Brain microvascular endothelial cell (primary cell): Measurements from ENCODE around the gene OR2V1.
"Not testable (repeated sequence)": the region's sequence is repeated elsewhere in the genome, so short reads cannot be mapped to it uniquely, and the experiment has no call there.

ENCODE experiments used
- DNase-seq: peaks from one replicate; pipeline ENCODE4 v3.0.0-alpha.2; 2020
- H3K27ac ChIP-seq: fragments of 250-450 bp; sonication (Bioruptor Pico); 2 replicates; pipeline ENCODE4 v1.5.1; 2020; ENCODE audit warnings: mild to moderate bottlenecking, moderate library complexity
- H3K27me3 ChIP-seq: fragments of 250-450 bp; sonication (Bioruptor Pico); replicated peaks from 2 replicates; pipeline ENCODE4 v1.5.1; 2020; ENCODE audit warnings: mild to moderate bottlenecking
- H3K36me3 ChIP-seq: fragments of 250-450 bp; sonication (Bioruptor Pico); replicated peaks from 2 replicates; pipeline ENCODE4 v1.5.1; 2020; ENCODE audit warnings: mild to moderate bottlenecking
- H3K4me3 ChIP-seq: 2 replicates; pipeline ENCODE4 v1.5.1; 2011; ENCODE audit warnings: low read depth, mild to moderate bottlenecking, control low read depth, low read length, moderate library complexity
- in situ Hi-C: cut with HindIII; loops from 2 replicates; pipeline ENCODE4 v1.10.0; 2017; ENCODE audit warnings: low sequenced_read_pairs, low pct_ligation_motif_present
- TF ChIP-seq, protein P1 (sequence below): IDR thresholded peaks from 2 replicates; pipeline ENCODE4 v1.5.1; 2011; ENCODE audit warnings: low read depth, mild to moderate bottlenecking, moderate library complexity, low read length, control low read depth, inconsistent platforms; ENCODE audit errors: missing control alignments

The OR2V1 gene

DNA sequence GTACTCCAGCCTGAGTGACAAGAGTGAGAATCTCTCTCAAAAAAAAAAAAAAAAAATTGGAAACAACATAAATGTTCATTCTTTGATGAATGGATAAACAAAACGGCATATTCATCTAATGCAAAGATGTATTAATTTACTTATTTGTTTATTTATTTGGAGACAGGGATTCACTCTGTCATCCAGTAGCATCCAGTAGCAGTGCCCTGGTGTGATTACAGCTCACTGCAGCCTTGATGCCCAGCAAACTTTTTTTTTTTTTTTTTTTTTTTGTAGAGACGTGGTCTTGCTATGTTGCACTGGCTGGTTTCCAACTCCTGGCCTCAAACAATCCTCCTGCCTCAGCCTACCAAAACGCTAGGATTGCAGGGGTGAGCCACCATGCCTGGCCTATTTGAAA lies 40.8 kb upstream of the OR2V1 start:
- TF ChIP-seq, protein P1, sequence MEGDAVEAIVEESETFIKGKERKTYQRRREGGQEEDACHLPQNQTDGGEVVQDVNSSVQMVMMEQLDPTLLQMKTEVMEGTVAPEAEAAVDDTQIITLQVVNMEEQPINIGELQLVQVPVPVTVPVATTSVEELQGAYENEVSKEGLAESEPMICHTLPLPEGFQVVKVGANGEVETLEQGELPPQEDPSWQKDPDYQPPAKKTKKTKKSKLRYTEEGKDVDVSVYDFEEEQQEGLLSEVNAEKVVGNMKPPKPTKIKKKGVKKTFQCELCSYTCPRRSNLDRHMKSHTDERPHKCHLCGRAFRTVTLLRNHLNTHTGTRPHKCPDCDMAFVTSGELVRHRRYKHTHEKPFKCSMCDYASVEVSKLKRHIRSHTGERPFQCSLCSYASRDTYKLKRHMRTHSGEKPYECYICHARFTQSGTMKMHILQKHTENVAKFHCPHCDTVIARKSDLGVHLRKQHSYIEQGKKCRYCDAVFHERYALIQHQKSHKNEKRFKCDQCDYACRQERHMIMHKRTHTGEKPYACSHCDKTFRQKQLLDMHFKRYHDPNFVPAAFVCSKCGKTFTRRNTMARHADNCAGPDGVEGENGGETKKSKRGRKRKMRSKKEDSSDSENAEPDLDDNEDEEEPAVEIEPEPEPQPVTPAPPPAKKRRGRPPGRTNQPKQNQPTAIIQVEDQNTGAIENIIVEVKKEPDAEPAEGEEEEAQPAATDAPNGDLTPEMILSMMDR, result no peak
- no peaks in the 10 kb centered on the region for H3K36me3 ChIP-seq
- H3K4me3 ChIP-seq, result no peak overlapping the region
- H3K27me3 ChIP-seq, result no peaks in the 10 kb centered on the region
- no peak for DNase-seq
- H3K27ac ChIP-seq, result no peak overlapping the region
- in situ Hi-C loops, result no loop called here

DNA sequence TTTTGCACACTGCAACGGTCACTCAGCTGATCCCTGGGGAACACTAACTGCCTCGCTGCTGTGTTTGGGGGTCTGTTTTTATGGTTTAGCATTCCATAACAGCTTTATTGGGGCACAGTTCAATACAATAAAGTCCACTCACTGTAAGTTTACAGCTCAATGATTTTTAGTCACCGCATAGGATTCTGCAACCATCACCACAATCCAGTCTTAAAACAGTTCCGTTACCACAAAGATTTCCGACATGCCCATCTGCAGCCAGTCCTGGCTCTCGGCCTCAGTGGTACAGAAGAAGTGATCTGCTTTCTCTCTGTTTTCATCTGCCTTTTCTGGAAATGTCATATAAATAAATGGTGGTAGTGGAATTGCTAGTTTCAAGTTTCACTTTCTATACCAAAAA lies 40.0 kb upstream of the OR2V1 start:
- no peaks in the 10 kb centered on the region for H3K36me3 ChIP-seq
- TF ChIP-seq, protein P1, result no peak

DNA sequence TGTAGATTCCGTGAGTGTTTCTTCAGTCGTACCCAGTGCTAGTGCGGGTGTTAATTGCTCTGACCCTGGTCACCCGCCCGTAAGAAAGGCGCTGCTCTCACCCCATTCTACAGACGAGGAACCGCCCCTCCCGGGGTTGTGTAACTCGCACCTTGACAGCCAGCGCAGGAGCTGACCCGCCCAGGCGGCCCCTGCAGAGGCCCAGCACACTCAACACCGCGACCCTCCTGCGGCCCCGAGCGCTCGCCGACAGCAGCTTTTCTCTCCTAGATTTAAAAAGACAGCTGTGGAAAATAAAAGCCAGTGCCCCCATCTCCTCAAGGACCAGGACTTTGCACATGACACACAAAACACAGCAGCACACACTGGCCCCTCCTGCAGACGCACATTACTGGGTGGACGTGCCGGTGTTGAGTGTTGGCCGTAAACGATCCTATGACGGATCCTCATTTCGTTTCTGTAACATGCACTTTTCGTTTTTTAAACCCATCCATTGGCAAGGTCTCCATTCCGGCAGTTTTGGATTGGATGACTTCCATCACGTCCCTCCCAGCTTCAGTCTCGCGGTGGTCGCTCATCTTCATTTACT lies 39.4 kb upstream of the OR2V1 start:
- peak overlapping the region; percentile 46 for H3K4me3 ChIP-seq
- no peak overlapping the region for H3K27ac ChIP-seq
- in situ Hi-C loops, result no loop called here
- no peak for DNase-seq
- no peaks in the 10 kb centered on the region for H3K36me3 ChIP-seq
- no peaks in the 10 kb centered on the region for H3K27me3 ChIP-seq
- TF ChIP-seq, protein P1, result no peak

More for the DNA sequence above, 40.0 kb upstream of the OR2V1 start:
- in situ Hi-C loops, result no loop called here
- Histone ChIP-seq H3K4me3 (no peak overlapping the region), H3K27ac (no peak overlapping the region), H3K27me3 (no peaks in the 10 kb centered on the region)
- DNase-seq, result no peak

DNA sequence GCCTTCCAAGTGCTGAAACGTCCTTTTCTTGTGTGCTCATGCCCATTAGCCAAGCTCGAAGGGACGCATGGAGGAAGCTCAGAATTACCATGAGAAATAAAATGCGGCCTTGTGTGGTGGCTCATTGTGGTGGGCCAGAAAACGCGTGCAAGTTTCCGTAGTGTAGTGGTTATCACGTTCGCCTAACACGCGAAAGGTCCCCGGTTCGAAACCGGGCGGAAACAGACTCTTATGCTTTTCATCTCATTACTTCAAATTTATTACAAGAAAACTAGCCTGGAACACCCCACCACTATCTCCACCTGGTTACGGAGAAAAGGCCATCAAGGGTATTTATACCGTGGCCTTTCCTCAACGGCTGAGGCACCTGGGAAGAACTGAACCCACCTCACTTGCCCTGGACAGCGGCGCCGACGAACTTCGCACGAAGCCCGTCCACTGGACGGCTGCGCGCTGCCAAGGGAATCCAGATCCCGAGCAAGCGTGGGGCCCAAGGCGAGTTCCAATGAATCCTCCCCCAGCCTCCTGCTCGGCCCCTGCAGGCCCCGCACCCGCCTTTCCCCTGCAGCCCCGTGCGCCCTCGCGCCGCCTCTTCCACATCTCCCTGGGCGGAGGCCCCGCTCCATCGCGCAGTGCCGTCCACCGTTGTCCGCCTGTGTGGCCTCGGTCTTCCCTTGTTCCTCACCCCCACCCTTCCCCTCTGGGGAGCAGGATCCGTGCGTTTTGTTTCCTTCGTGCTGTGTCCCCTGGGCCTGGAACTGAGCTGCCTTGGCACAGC lies 38.7 kb upstream of the OR2V1 start:
- in situ Hi-C loops, H3K27me3 ChIP-seq, H3K27ac ChIP-seq, H3K36me3 ChIP-seq: not testable (repeated sequence)
- H3K4me3 ChIP-seq, result peak overlapping the region; percentile 46
- DNase-seq, result peak; percentile 96

DNA sequence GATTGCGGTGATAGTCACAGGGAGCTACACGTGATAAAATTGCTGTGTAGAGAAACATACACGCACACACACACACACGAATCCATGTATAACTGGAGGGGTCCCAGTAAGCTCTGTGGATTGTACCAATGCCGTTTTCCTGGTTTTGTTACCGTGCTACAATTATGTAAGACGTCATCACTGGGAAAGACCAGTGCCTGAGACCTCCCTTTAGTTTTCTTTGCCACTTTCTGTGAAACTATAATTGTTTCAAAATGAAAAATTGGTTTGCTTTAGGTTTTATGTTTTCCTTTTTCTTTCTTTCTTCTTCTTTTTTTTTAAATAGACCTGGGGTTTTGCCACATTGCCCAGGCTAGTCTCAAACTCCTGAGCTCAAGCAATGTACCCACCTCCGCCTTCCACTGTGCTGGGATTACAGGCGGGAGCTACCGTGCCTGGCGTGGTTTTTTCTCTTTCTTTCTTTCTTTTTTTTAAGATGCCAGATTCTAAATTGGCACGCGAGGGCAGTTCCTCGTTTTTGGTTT lies 37.7 kb upstream of the OR2V1 start:
- TF ChIP-seq, protein P1, result no peak
- no peaks in the 10 kb centered on the region for H3K36me3 ChIP-seq
- in situ Hi-C loops, result no loop called here
- H3K4me3 ChIP-seq, result peak overlapping the region; percentile 26
- no peak for DNase-seq
- no peaks in the 10 kb centered on the region for H3K27me3 ChIP-seq
- no peak overlapping the region for H3K27ac ChIP-seq

DNA sequence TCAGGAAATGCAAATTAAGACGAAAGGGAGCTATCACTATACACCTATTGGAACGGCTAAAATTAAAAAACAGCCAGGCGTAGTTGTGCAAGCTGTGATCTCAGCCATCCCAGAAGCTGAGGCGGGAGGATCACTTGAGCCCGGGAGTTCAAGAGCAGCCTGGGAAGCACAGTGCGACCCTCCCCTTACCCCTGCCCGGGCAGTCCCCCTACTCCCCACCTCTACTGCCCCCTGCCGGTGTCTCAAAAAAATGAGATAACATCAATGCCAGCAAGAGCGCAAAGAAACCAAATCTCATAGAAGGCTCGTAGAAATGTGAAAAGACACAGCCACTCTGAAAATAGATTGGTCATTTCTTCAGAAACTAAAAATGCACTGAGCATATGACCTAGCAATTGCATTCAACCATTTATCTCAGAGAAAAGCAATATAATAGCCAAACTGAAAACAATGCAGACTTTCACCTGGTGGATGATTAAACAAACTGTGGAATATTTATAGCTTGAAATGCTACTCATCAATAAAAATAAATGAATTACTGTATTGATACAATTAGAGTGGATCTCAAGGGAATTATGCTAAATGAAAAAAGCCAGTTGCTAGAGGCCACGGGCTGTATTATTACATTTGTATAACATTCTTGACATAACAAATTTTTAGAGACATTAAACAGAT lies 37.0 kb upstream of the OR2V1 start:
- H3K27ac ChIP-seq, result no peak overlapping the region
- DNase-seq, result no peak
- in situ Hi-C loops, result no loop called here
- no peaks in the 10 kb centered on the region for H3K36me3 ChIP-seq
- TF ChIP-seq, protein P1, result peak; percentile 70
- no peaks in the 10 kb centered on the region for H3K27me3 ChIP-seq
- H3K4me3 ChIP-seq, result no peak overlapping the region
